NCI-H345 treated with DMSO at 0.1 percent for 48 hours (cell line): Measurements from ENCODE around the gene TAGLN2.

ENCODE experiments used
- DNase-seq: peaks from one replicate; lab custom pipeline; 2025; ENCODE audit not compliant: unreplicated experiment; lab: John Stamatoyannopoulos, UW

TAGLN2 gene

GRCh38 chr1:159877695-159878444 is 47.4 kb downstream of the TAGLN2 start:
- no peak for DNase-seq

GRCh38 chr1:159873530-159874143 is 51.7 kb downstream of the TAGLN2 start:
- no peak for DNase-seq

- no peak for DNase-seq
Observed at GRCh38 chr1:159872891-159873290, 52.4 kb downstream of the TAGLN2 start.

GRCh38 chr1:159870704-159871103 is 54.6 kb downstream of the TAGLN2 start:
- DNase-seq, result no peak

GRCh38 chr1:159869607-159870006 is 55.7 kb downstream of the TAGLN2 start:
- DNase-seq, result no peak

GRCh38 chr1:159869173-159869572 is 56.1 kb downstream of the TAGLN2 start:
- no peak for DNase-seq

GRCh38 chr1:159868766-159869165 is 56.5 kb downstream of the TAGLN2 start:
- no peak for DNase-seq
